A549 (cell line): Measurements from ENCODE around the gene PIEZO2. TPM values are rescaled to one million over a fixed set of nuclear protein-coding genes. Genes with fewer than 3 reads are reported as not detected.

ENCODE experiments used
- ATAC-seq, 2 experiments: fragments of 200-7000 bp in 1 of 2; fragments of >200 bp in 1 of 2; cut with Nextera tagmentation in 1 of 2; cut with Tn5 transposase in 1 of 2; 3 replicates each; pipeline versions ENCODE4 v1.8.0 to v1.9.1; 2018 to 2020; ENCODE audit warnings: mild to moderate bottlenecking in 1 of 2, moderate library complexity in 1 of 2
- CTCF ChIA-PET: fragments of 300-600 bp; sonication (Branson Sonifier 250); formaldehyde crosslinking; extraction: SDS; loops from one replicate; lab custom pipeline; 2021; ENCODE audit warnings: antibody characterized with exemption, inconsistent platforms; lab: Yijun Ruan, JAX
- POLR2A ChIA-PET: fragments of 350-600 bp; formaldehyde crosslinking; extraction: SDS; loops from one replicate; lab custom pipeline; 2021; ENCODE audit warnings: antibody characterized with exemption, inconsistent platforms; lab: Yijun Ruan, JAX
- DNase-seq, 2 experiments: peaks; one replicate each; pipeline versions ENCODE4 v3.0.0 to v3.0.0-alpha.2; 2011 to 2016; ENCODE audit warnings: low read depth in 1 of 2, low spot score in 1 of 2
- FAIRE-seq: peaks from 2 replicates; lab custom pipeline; 2011; peaks lifted over from hg19 to GRCh38; lab: Jason Lieb, UNC
- H3K27ac ChIP-seq, 2 experiments: fragments of >200 bp; sonication (Bioruptor Twin); formaldehyde crosslinking; 3 replicates each; pipeline ENCODE4 v1.5.1; 2016 to 2017
- H3K4me1 ChIP-seq: fragments of >200 bp; sonication (Bioruptor Twin); formaldehyde crosslinking; 3 replicates; pipeline ENCODE4 v1.6.1; 2016
- H3K4me2 ChIP-seq: fragments of >200 bp; sonication (Bioruptor Twin); formaldehyde crosslinking; 3 replicates; pipeline ENCODE4 v1.6.1; 2016
- H3K4me3 ChIP-seq: fragments of >200 bp; sonication (Bioruptor Twin); formaldehyde crosslinking; 3 replicates; pipeline ENCODE4 v1.5.1; 2016
- H3K9me3 ChIP-seq: fragments of >200 bp; sonication (Bioruptor Twin); formaldehyde crosslinking; 3 replicates; pipeline ENCODE4 v1.6.1; 2016
- ATOH8 ChIP-seq: fragments of 250-450 bp; sonication (Bioruptor Pico); IDR thresholded peaks from 2 replicates; pipeline ENCODE4 v1.5.0; 2020; ENCODE audit warnings: low read depth, mild to moderate bottlenecking, moderate library complexity
- BHLHE40 ChIP-seq: IDR thresholded peaks from 2 replicates; pipeline ENCODE4 v1.6.1; 2012; ENCODE audit warnings: low read depth, low read length, inconsistent platforms
- CEBPB ChIP-seq, 2 experiments: fragments of >200 bp in 1 of 2; sonication (Bioruptor Twin) in 1 of 2; formaldehyde crosslinking in 1 of 2; IDR thresholded peaks; 2 replicates each; pipeline ENCODE4 v1.6.1; 2012 to 2016
- ELK1 ChIP-seq: fragments of 150-350 bp; IDR thresholded peaks from 2 replicates; pipeline ENCODE4 v1.6.1; 2014; ENCODE audit warnings: low read depth, mild to moderate bottlenecking, low read length
- ESRRA ChIP-seq: fragments of 150-350 bp; IDR thresholded peaks from 2 replicates; pipeline ENCODE4 v1.6.1; 2014; ENCODE audit warnings: mild to moderate bottlenecking, low read length, borderline replicate concordance
- FOSL2 ChIP-seq, 2 experiments: fragments of 450-650 bp in 1 of 2; fragments of >200 bp in 1 of 2; sonication (Bioruptor Twin) in 1 of 2; formaldehyde crosslinking; IDR thresholded peaks; 2 replicates each; pipeline versions ENCODE4 v1.5.0 to v1.6.1; 2016 to 2020; ENCODE audit warnings: mild to moderate bottlenecking in 1 of 2, moderate library complexity in 1 of 2
- FOXS1 ChIP-seq: fragments of 250-450 bp; sonication (Bioruptor Pico); IDR thresholded peaks from 2 replicates; pipeline ENCODE4 v1.5.0; 2020; ENCODE audit warnings: mild to moderate bottlenecking, moderate library complexity
- GATA3 ChIP-seq: IDR thresholded peaks from 2 replicates; pipeline ENCODE4 v1.6.1; 2012; ENCODE audit warnings: borderline replicate concordance
- HES2 ChIP-seq: fragments of >200 bp; sonication (Bioruptor Twin); formaldehyde crosslinking; IDR thresholded peaks from 2 replicates; pipeline ENCODE4 v1.6.1; 2016
- HOXA7 ChIP-seq: fragments of 250-450 bp; sonication (Bioruptor Pico); IDR thresholded peaks from 2 replicates; pipeline ENCODE4 v1.5.0; 2020; ENCODE audit warnings: mild to moderate bottlenecking, moderate library complexity
- HOXB13 ChIP-seq: fragments of 250-450 bp; sonication (Bioruptor Pico); IDR thresholded peaks from 2 replicates; pipeline ENCODE4 v1.5.0; 2020; ENCODE audit warnings: low read depth, mild to moderate bottlenecking, moderate library complexity
- JUN ChIP-seq, 2 experiments: fragments of >200 bp; sonication (Bioruptor Twin); formaldehyde crosslinking; IDR thresholded peaks; 2 replicates in 1 of 2; 3 replicates in 1 of 2; pipeline ENCODE4 v1.6.1; 2016 to 2017
- JUNB ChIP-seq: fragments of >200 bp; sonication (Bioruptor Twin); formaldehyde crosslinking; IDR thresholded peaks from 2 replicates; pipeline ENCODE4 v1.6.1; 2016
- KDM1A ChIP-seq: fragments of 200-600 bp; sonication (generic); IDR thresholded peaks from 2 replicates; pipeline ENCODE4 v1.6.1; 2016; ENCODE audit warnings: low read depth, mild to moderate bottlenecking
- MAFK ChIP-seq: fragments of 450-650 bp; IDR thresholded peaks from 2 replicates; pipeline ENCODE4 v1.6.1; 2014; ENCODE audit not compliant: partially characterized antibody
- NFE2L2 ChIP-seq: fragments of 150-350 bp; conservative IDR thresholded peaks from 2 replicates; pipeline ENCODE4 v1.6.1; 2014; ENCODE audit warnings: low read length
- NR3C1 ChIP-seq: fragments of >200 bp; sonication (Bioruptor Twin); formaldehyde crosslinking; IDR thresholded peaks from 3 replicates; pipeline ENCODE4 v1.6.1; 2017
- PHF8 ChIP-seq: fragments of 200-600 bp; sonication (generic); IDR thresholded peaks from 2 replicates; pipeline ENCODE4 v1.6.1; 2016; ENCODE audit warnings: low read depth, mild to moderate bottlenecking, antibody characterized with exemption, moderate library complexity, borderline replicate concordance
- POLR2AphosphoS2 ChIP-seq: conservative IDR thresholded peaks from 2 replicates; pipeline ENCODE4 v1.6.1; 2012; ENCODE audit warnings: low read length, improper control_type of control experiment, inconsistent platforms
- RAD21 ChIP-seq, 2 experiments: fragments of >200 bp in 1 of 2; sonication (Bioruptor Twin) in 1 of 2; formaldehyde crosslinking in 1 of 2; IDR thresholded peaks in 1 of 2; conservative IDR thresholded peaks in 1 of 2; 2 replicates in 1 of 2; 3 replicates in 1 of 2; pipeline ENCODE4 v1.6.1; 2012 to 2018; ENCODE audit warnings: inconsistent platforms in 1 of 2
- REST ChIP-seq: fragments of 200-600 bp; sonication (generic); IDR thresholded peaks from 2 replicates; pipeline ENCODE4 v1.6.1; 2016; ENCODE audit warnings: antibody characterized with exemption, mild to moderate bottlenecking, moderate library complexity
- RFX5 ChIP-seq: fragments of 450-650 bp; IDR thresholded peaks from 2 replicates; pipeline ENCODE4 v1.7.1; 2014; ENCODE audit warnings: antibody characterized with exemption, mild to moderate bottlenecking, moderate library complexity
- TFCP2L1 ChIP-seq: fragments of 250-450 bp; sonication (Bioruptor Pico); IDR thresholded peaks from 2 replicates; pipeline ENCODE4 v1.5.0; 2021; ENCODE audit warnings: mild to moderate bottlenecking
- USF2 ChIP-seq: fragments of 450-650 bp; IDR thresholded peaks from 2 replicates; pipeline ENCODE4 v1.6.1; 2014; ENCODE audit warnings: antibody characterized with exemption
- ZFP36 ChIP-seq: fragments of 450-650 bp; IDR thresholded peaks from 2 replicates; pipeline ENCODE4 v1.6.1; 2014; ENCODE audit warnings: borderline replicate concordance; ENCODE audit not compliant: partially characterized antibody
- WGBS: methylation state at CpG from one replicate; pipeline ENCODE4 v1.1.6; 2017; ENCODE audit errors: missing lambda C conversion rate; 5-methylcytosine and 5-hydroxymethylcytosine counted together
- polyA plus RNA-seq, 4 experiments: library from polyadenylated mRNA; depleted of rRNA in 3 of 4; stranded (reverse); fragments of >200 nt; fragmentation: RNase III in 1 of 4; extraction: RNeasy Plus Mini Kit Qiagen cat#74134 plus additional on column Dnase treatment in 1 of 4; gene quantifications; 2 replicates in 3 of 4; 3 replicates in 1 of 4; pipeline ENCODE4 v1.2.3, GENCODE V29; 2011 to 2017

Gene PIEZO2
- polyA plus RNA-seq, 2 of the 4 experiments (the other 2 are of a cell fraction), result 0.80 to 1.6 TPM

- Histone ChIP-seq H3K4me1 (peaks cover 5% of the 10 kb centered on the region; the same call in 1 of the 3 replicates), H3K4me3 (no peak overlapping the region), H3K4me2 (no peak overlapping the region), H3K27ac (no peak overlapping the region), H3K9me3 (no peaks in the 10 kb centered on the region)
- CTCF ChIA-PET, result interaction anchor here (1.0 kb wide), 1 partner anchor 10 kb away, joined by 3 read pairs; no protein-coding TSS in a partner anchor
- no peak for ATAC-seq
- TF ChIP-seq HES2, result no peak
- TF ChIP-seq HOXA7 (CRISPR knock-in tag), result no peak
- TF ChIP-seq ESRRA, result no peak
- TF ChIP-seq RAD21 (conservative IDR thresholded peaks at IDR 0.05 in 1 of 2, IDR thresholded peaks at IDR 0.05 in 1 of 2), result no peak
- TF ChIP-seq NFE2L2, result no peak
- no peak for TF ChIP-seq GATA3
- TF ChIP-seq REST, result no peak
- no peak for TF ChIP-seq FOSL2 (IDR thresholded peaks at IDR 0.05)
- TF ChIP-seq FOSL2 (CRISPR knock-in tag; IDR thresholded peaks at IDR 0.05), result no peak
- TF ChIP-seq JUN (IDR thresholded peaks at IDR 0.05), result no peak
- no peak for TF ChIP-seq ZFP36
- TF ChIP-seq USF2, result no peak
- TF ChIP-seq KDM1A, result no peak
- no peak for TF ChIP-seq JUNB
- TF ChIP-seq ELK1, result no peak
- no peak for TF ChIP-seq NR3C1
- TF ChIP-seq TFCP2L1 (CRISPR knock-in tag), result no peak
- POLR2A ChIA-PET, result no interaction called here
- FAIRE-seq, result no peak
- DNase-seq, result no peak
- 14% methylated on average over 1 of the region's 1 CpG for WGBS
Observed at GRCh38 chr18:10899481-10899880, 249.9 kb downstream of the PIEZO2 start.

- H3K9me3 ChIP-seq, result no peaks in the 10 kb centered on the region
- H3K4me3 ChIP-seq, result no peak overlapping the region
- ATAC-seq (no peak), FAIRE-seq (no peak), DNase-seq (no peak)
- peaks cover 5% of the 10 kb centered on the region; the same call in 1 of the 3 replicates for H3K4me1 ChIP-seq
- TF ChIP-seq CEBPB (IDR thresholded peaks at IDR 0.05) (no peak), ATOH8 (no peak), PHF8 (no peak), RFX5 (no peak), POLR2AphosphoS2 (no peak), MAFK (no peak), BHLHE40 (no peak), HOXB13 (CRISPR knock-in tag) (no peak), REST (no peak), NR3C1 (no peak), FOXS1 (CRISPR knock-in tag) (no peak)
- H3K4me2 ChIP-seq, result no peak overlapping the region
- no peak overlapping the region for H3K27ac ChIP-seq
- ChIA-PET POLR2A (no interaction called here), CTCF (no interaction called here)
- 24% methylated on average over 4 of the region's 4 CpGs for WGBS
Observed at GRCh38 chr18:10898417-10898974, 250.9 kb downstream of the PIEZO2 start.
